ENCODE data around the gene CRIM1.

CRIM1 gene

DNA sequence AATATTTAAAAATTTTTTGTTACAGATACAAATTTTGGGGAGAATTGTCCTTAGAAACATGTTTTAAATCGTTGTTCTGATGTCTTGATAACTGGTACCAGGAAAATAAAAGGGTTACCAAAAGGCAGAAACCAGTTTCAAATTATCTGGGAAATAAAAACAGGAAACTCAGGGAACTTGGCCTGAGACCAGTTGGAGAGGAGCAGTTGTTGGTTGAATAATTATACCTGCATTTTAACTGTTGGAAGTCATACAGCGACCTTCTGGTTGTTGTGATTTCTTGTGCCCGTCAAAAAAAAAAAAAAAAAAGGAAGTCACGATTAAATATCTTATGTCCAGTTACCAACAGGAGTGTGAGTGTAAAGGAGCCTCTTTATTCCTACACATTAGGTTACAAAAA, 51.8 kb downstream of the CRIM1 start:
- Histone ChIP-seq H3K27ac (ENCODE audit: low read length) (no peak overlapping the region), H3K9ac (ENCODE audit: low read depth, low read length) (no peak overlapping the region), H3K36me3 (ENCODE audit: insufficient read depth, low read length) (no peaks in the 10 kb centered on the region), H3K79me2 (ENCODE audit: insufficient read depth, low read length) (no peaks in the 10 kb centered on the region), H2AFZ (ENCODE audit: low read depth, low read length) (no peak overlapping the region), H3K4me1 (ENCODE audit: insufficient read depth, low read length) (no peaks in the 10 kb centered on the region), H3K4me2 (ENCODE audit: insufficient read depth, low read length) (no peak overlapping the region), H3K4me3 (ENCODE audit: low read depth in 1 of 2, low read length in 2 of 2) (no peak overlapping the region), H3K9me3 (ENCODE audit: insufficient read depth, low read length, severe bottlenecking) (no peaks in the 10 kb centered on the region), H3K27me3 (ENCODE audit: insufficient read depth, low read length, poor library complexity) (peaks cover 6% of the 10 kb centered on the region), H4K20me1 (ENCODE audit: insufficient read depth, low read length) (no peaks in the 10 kb centered on the region)
- no peak for ATAC-seq (ENCODE audit: insufficient read depth, low read depth)
- DNase-seq, result no peak
- TF ChIP-seq, protein P1, sequence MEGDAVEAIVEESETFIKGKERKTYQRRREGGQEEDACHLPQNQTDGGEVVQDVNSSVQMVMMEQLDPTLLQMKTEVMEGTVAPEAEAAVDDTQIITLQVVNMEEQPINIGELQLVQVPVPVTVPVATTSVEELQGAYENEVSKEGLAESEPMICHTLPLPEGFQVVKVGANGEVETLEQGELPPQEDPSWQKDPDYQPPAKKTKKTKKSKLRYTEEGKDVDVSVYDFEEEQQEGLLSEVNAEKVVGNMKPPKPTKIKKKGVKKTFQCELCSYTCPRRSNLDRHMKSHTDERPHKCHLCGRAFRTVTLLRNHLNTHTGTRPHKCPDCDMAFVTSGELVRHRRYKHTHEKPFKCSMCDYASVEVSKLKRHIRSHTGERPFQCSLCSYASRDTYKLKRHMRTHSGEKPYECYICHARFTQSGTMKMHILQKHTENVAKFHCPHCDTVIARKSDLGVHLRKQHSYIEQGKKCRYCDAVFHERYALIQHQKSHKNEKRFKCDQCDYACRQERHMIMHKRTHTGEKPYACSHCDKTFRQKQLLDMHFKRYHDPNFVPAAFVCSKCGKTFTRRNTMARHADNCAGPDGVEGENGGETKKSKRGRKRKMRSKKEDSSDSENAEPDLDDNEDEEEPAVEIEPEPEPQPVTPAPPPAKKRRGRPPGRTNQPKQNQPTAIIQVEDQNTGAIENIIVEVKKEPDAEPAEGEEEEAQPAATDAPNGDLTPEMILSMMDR (IDR thresholded peaks at IDR 0.05; ENCODE audit: borderline replicate concordance, extremely low read depth, low read length, poor library complexity, severe bottlenecking), result no peak
- no peak for TF ChIP-seq EZH2 (IDR thresholded peaks at IDR 0.05; ENCODE audit: borderline replicate concordance, low read depth, low read length, severe bottlenecking)

DNA sequence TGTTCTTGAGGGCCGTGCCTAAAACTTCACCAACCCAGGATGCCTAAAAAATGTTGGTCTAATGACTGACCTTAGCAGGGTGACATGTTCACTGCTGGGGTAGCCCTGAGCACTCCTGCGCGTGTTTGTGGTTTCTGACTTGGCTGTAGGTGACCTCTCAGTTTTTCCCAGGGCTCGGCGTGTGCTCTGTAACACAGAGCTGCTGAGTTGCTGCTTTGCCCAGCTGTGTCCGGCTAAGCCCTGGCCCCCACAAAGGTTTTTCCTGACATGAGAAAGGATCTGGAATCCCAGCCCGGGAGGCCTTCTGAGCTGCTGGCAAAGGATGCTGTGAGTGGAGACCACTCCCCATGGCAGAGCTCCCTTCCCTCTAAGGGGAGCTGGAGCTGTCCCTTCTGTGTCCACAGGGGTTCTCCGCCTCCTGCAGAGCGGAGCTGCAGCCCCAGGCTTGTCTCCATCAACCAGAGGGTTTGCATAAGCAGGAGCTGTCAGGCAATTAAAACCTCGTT, 52.7 kb downstream of the CRIM1 start:
- Histone ChIP-seq H3K36me3 (ENCODE audit: insufficient read depth, low read length) (no peaks in the 10 kb centered on the region), H3K4me3 (ENCODE audit: low read depth in 1 of 2, low read length in 2 of 2) (no peak overlapping the region), H3K27me3 (ENCODE audit: insufficient read depth, low read length, poor library complexity) (peaks cover 6% of the 10 kb centered on the region), H3K9ac (ENCODE audit: low read depth, low read length) (no peak overlapping the region), H4K20me1 (ENCODE audit: insufficient read depth, low read length) (no peaks in the 10 kb centered on the region), H2AFZ (ENCODE audit: low read depth, low read length) (no peak overlapping the region), H3K79me2 (ENCODE audit: insufficient read depth, low read length) (no peaks in the 10 kb centered on the region), H3K27ac (ENCODE audit: low read length) (no peak overlapping the region), H3K4me1 (ENCODE audit: insufficient read depth, low read length) (no peaks in the 10 kb centered on the region), H3K4me2 (ENCODE audit: insufficient read depth, low read length) (no peak overlapping the region), H3K9me3 (ENCODE audit: insufficient read depth, low read length, severe bottlenecking) (no peaks in the 10 kb centered on the region)
- ATAC-seq (ENCODE audit: insufficient read depth, low read depth), result no peak
- DNase-seq, result no peak
- TF ChIP-seq, protein P1 (IDR thresholded peaks at IDR 0.05; ENCODE audit: borderline replicate concordance, extremely low read depth, low read length, poor library complexity, severe bottlenecking), result no peak
- no peak for TF ChIP-seq EZH2 (IDR thresholded peaks at IDR 0.05; ENCODE audit: borderline replicate concordance, low read depth, low read length, severe bottlenecking)

DNA sequence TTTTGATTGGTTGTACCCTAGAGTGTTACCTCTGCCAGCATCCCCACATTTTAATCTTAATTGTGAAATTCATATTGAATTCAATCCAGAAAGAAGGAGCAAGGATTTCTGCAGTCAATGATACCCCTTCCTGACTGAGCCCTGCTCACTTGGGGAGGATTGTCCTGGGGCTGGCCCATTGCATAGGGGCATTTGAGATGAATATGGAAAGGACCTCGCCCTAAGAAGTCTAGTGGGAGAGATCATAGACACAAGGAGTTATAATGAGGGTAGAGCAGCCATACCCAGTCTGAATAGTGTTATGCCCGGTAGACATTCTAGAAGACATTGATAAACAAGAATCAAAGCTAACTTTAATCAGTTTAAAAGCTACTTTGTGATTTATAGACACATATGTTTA, 53.8 kb downstream of the CRIM1 start:
- H3K9me3 ChIP-seq (ENCODE audit: insufficient read depth, low read length, severe bottlenecking), result no peaks in the 10 kb centered on the region
- no peak overlapping the region for H3K27ac ChIP-seq (ENCODE audit: low read length)
- no peak overlapping the region for H3K4me3 ChIP-seq (ENCODE audit: low read depth in 1 of 2, low read length in 2 of 2)
- DNase-seq, result no peak
- H3K27me3 ChIP-seq (ENCODE audit: insufficient read depth, low read length, poor library complexity), result peaks cover 6% of the 10 kb centered on the region
- H3K4me1 ChIP-seq (ENCODE audit: insufficient read depth, low read length), result no peaks in the 10 kb centered on the region
- H3K4me2 ChIP-seq (ENCODE audit: insufficient read depth, low read length), result no peak overlapping the region
- no peaks in the 10 kb centered on the region for H3K79me2 ChIP-seq (ENCODE audit: insufficient read depth, low read length)
- ATAC-seq (ENCODE audit: insufficient read depth, low read depth), result no peak
- H3K36me3 ChIP-seq (ENCODE audit: insufficient read depth, low read length), result no peaks in the 10 kb centered on the region
- no peak for TF ChIP-seq EZH2 (IDR thresholded peaks at IDR 0.05; ENCODE audit: borderline replicate concordance, low read depth, low read length, severe bottlenecking)
- TF ChIP-seq, protein P1 (IDR thresholded peaks at IDR 0.05; ENCODE audit: borderline replicate concordance, extremely low read depth, low read length, poor library complexity, severe bottlenecking), result no peak
- no peak overlapping the region for H3K9ac ChIP-seq (ENCODE audit: low read depth, low read length)
- no peak overlapping the region for H2AFZ ChIP-seq (ENCODE audit: low read depth, low read length)
- no peaks in the 10 kb centered on the region for H4K20me1 ChIP-seq (ENCODE audit: insufficient read depth, low read length)

DNA sequence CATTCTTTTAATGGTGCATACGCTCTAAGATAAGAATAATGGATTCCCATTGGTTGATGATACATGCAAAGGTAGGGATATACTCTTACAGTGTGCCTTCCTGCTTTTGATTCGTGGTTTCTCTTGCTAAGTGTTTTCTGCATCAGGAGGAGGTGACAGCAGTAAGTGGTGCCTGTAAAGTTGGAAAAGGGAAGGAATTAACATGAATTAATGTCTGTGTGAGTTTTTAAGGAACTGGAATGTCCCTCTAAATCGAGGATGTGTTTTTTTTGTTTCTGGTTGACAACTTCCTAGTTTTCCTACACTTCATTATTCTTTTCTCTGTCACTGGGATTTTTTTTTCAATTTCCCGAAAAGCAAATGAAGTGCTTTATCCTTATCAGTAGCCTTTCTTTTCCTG, 54.4 kb downstream of the CRIM1 start:
- Histone ChIP-seq H3K4me3 (ENCODE audit: low read depth in 1 of 2, low read length in 2 of 2) (no peak overlapping the region), H3K27me3 (ENCODE audit: insufficient read depth, low read length, poor library complexity) (peaks cover 6% of the 10 kb centered on the region), H2AFZ (ENCODE audit: low read depth, low read length) (no peak overlapping the region), H4K20me1 (ENCODE audit: insufficient read depth, low read length) (no peaks in the 10 kb centered on the region), H3K79me2 (ENCODE audit: insufficient read depth, low read length) (no peaks in the 10 kb centered on the region), H3K4me2 (ENCODE audit: insufficient read depth, low read length) (no peak overlapping the region), H3K27ac (ENCODE audit: low read length) (no peak overlapping the region), H3K9me3 (ENCODE audit: insufficient read depth, low read length, severe bottlenecking) (no peaks in the 10 kb centered on the region), H3K9ac (ENCODE audit: low read depth, low read length) (no peak overlapping the region), H3K4me1 (ENCODE audit: insufficient read depth, low read length) (no peaks in the 10 kb centered on the region), H3K36me3 (ENCODE audit: insufficient read depth, low read length) (no peaks in the 10 kb centered on the region)
- DNase-seq (no peak), ATAC-seq (ENCODE audit: insufficient read depth, low read depth) (no peak)
- no peak for TF ChIP-seq EZH2 (IDR thresholded peaks at IDR 0.05; ENCODE audit: borderline replicate concordance, low read depth, low read length, severe bottlenecking)
- TF ChIP-seq, protein P1 (IDR thresholded peaks at IDR 0.05; ENCODE audit: borderline replicate concordance, extremely low read depth, low read length, poor library complexity, severe bottlenecking), result no peak

Data from DND-41 (cell line).